ENCODE measurements around the gene SPANXB1.

DNA sequence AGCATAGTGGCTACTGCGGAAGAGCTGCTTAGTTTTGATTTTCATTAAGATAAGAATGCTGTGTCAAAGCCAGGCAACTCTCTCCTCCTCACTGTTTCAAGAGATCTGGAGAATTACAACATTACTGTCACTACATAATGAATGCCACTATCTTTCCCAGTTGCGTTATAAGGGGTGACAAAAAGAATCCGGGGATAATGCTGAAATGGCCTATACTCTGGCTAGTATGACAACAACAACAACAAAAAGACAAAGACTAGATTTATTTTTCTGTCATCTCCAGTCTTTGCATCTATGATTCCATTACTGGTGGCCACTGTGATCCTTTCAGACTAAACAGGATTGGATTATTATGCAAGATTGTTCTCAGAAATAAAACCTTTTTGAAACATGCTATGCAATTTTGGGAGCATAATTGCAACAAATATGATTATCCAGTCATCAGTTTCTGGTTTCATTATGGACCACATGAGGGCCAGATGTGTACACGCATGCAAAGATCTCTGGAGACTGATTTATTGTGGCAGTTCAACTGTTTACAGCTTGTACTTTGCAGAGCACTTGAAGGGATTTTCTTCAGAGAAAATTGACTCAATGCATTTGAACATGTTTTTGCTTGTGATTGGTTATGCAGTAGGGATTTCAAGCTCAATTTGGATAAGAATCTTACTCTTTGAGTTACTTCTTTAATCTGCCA is 31.1 kb upstream of the SPANXB1 start:
- TF ChIP-seq EZH2 (IDR thresholded peaks at IDR 0.05) (no peak), POLR2AphosphoS5 (IDR thresholded peaks at IDR 0.05; ENCODE audit: borderline replicate concordance, low read depth, low read length) (no peak)
